Activated CD4-positive, alpha-beta T cell treated with anti-CD3 and anti-CD28 coated beads, Interleukin-2, amount 10 ng/mL, durations not matched to agents 7 days and 5 days (primary cell): ENCODE results near the gene HLA-DPB1. TPM values are rescaled to one million over a fixed set of nuclear protein-coding genes. Genes with fewer than 3 reads are reported as not detected.

Source experiments
- CTCF ChIA-PET: fragments of 350-600 bp; sonication (Branson Sonifier 250); formaldehyde crosslinking; loops from one replicate; lab custom pipeline; 2021; ENCODE audit warnings: antibody characterized with exemption; lab: Charles Lee
- POLR2A ChIA-PET: fragments of 350-600 bp; sonication (Branson Sonifier 250); formaldehyde crosslinking; loops from one replicate; lab custom pipeline; 2021; ENCODE audit warnings: antibody characterized with exemption; lab: Charles Lee
- DNase-seq: peaks from one replicate; pipeline ENCODE4 v3.0.0-alpha.2; 2020
- H3K27ac Mint-ChIP-seq: one replicate; pipeline ENCODE4 v1.8.0; 2021; ENCODE audit warnings: mild to moderate bottlenecking, moderate library complexity, mixed read lengths
- H3K27me3 Mint-ChIP-seq: one replicate; pipeline ENCODE4 v1.8.0; 2021; ENCODE audit warnings: mixed read lengths
- H3K36me3 Mint-ChIP-seq: one replicate; pipeline ENCODE4 v1.8.0; 2021; ENCODE audit warnings: low read depth, mixed read lengths
- H3K4me1 Mint-ChIP-seq: one replicate; pipeline ENCODE4 v1.8.0; 2021; ENCODE audit warnings: mixed read lengths
- H3K4me3 Mint-ChIP-seq: one replicate; pipeline ENCODE4 v1.8.0; 2021; ENCODE audit warnings: mild to moderate bottlenecking, moderate library complexity, mixed read lengths
- H3K9me3 Mint-ChIP-seq: one replicate; pipeline ENCODE4 v1.8.0; 2021; ENCODE audit warnings: mixed read lengths
- total RNA-seq, 2 experiments: library from RNA; stranded (reverse); gene quantifications; one replicate each; pipeline ENCODE4 v1.2.3, GENCODE V29; 2021

The HLA-DPB1 gene
- 10 to 100 TPM; 24.7 to 26.2 TPM for total RNA-seq

DNA sequence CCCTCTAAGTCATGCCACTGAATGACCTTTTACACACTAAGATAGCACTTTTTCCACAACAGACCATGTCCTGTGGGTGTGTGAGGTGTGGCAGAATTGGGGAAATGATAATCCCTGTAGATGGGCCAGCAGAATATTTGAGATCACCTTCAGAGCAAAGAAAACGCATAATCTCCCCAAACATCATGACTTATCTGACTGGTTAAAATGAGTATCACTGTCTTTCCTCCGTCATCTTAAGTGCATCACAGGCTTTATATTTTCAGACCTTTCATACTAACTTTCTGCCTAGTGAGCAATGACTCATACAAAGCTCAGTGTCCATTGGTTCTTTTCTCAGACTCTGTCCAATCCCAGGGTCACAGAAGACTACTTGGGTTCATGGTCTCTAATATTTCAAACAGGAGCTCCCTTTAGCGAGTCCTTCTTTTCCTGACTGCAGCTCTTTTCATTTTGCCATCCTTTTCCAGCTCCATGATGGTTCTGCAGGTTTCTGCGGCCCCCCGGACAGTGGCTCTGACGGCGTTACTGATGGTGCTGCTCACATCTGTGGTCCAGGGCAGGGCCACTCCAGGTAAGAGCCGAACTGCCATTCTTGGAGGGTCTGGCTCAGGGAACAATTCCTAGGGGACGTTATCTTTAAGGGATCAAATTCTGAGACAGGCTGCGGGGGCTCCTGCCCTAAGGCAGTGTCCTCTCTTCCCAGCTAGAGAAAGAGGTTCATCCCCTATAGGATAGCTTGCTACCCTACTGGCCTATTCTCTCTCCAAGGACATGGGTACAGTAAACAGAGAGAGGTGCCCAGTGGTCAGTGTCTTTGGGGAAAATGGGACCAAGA is at the start of gene HLA-DPB1:
Gene HLA-DPB1, plus strand, starts transcription at position 423 of the 838 bp plus-strand sequence. Its CDS starts 52 bp downstream, at position 475.
- H3K36me3 Mint-ChIP-seq = no peaks in the 10 kb centered on the region
- peak within 1 kb of the TSS; percentile 72 for H3K4me3 Mint-ChIP-seq
- ChIA-PET CTCF (interaction anchor here (0.5 to 1.1 kb wide), 5 partner anchors 9 to 85 kb away, joined by 3 to 4 read pairs (median 4); no protein-coding TSS in a partner anchor), POLR2A (no interaction called here)
- peak; percentile 57 for DNase-seq
- peaks cover 5% of the 10 kb centered on the region for H3K27me3 Mint-ChIP-seq
- peak within 1 kb of the TSS; percentile 68 for H3K27ac Mint-ChIP-seq
- peaks cover 43% of the 10 kb centered on the region for H3K4me1 Mint-ChIP-seq
- no peaks in the 10 kb centered on the region for H3K9me3 Mint-ChIP-seq

DNA sequence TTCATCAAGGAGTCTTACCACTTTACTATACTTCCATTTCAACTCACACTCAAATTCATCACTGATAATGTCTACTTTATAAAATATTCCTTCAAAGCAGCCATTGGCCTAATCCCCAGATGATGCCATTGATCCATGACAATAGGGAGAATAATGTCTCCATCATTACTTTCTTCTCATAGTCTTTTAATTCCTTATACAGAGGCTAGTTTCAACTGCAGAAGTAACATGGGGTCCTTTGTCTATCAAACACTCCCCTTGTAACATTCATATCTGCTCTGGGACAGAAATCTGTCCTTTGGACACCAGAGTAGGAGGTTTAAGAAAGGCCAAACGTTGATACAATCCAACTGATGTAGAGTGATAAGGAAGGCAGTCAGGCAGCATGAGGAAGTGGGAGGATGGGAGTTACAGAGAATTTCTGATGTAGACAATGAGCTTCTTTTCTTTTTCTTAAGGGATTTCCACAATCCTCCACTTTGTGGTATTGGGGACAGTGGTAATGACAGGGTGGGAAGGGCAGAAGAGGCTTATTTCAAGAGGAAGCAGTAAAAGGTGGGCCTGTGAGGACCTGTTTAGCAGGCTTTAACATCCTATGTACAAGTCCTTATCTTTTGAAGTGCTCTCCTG is 47.5 kb upstream of the HLA-DPB1 start:
- H3K4me1 Mint-ChIP-seq = peaks cover 19% of the 10 kb centered on the region
- ChIA-PET CTCF (interaction anchor here (1.5 to 2.3 kb wide), 2 partner anchors 9 to 14 kb away, joined by 4 to 8 read pairs; no protein-coding TSS in a partner anchor), POLR2A (no interaction called here)
- no peak overlapping the region for H3K4me3 Mint-ChIP-seq
- H3K27ac Mint-ChIP-seq = peak overlapping the region; percentile 6
- no peaks in the 10 kb centered on the region for H3K9me3 Mint-ChIP-seq
- DNase-seq = no peak
- no peaks in the 10 kb centered on the region for H3K36me3 Mint-ChIP-seq
- peaks cover 25% of the 10 kb centered on the region for H3K27me3 Mint-ChIP-seq

DNA sequence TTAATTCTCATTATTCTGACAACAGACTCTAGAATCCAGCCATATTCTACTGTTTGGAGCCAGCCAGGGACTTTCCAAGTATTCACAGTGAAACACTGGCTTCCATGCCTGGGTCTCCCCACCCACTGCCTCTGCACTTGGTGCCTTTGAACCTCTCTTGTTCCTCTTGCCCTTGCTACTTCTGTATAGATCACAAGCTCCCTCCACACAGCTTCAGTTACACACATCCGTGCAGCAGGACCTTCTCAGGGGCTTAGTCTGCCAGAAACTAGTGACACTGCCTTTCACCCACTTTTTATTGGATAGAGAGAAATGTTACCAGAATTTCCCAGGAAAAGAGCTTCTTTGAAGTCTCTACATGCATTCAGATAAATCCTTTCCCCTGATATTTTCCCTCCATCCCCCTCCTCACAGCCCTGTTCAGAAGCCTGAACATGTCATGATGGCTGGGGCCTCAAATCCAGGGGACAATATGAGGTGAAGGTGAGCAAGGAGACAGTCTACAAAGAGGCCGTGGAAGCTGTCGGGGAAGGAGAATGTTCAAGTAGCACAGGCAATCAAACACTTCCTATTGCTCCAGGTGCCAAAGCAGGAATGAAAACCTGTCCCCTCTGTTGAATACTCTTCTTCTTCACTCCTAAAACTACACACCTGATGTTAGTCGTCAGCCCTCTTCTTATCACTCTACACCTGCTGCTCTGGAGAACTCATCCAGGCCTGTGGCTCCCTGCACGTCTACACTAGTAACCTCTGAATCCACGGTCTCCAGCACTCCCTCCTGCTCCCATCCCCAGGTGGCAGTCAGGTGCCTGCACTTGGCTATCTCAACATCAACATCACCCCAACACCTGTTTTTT is 46.2 kb upstream of the HLA-DPB1 start:
- no peak overlapping the region for H3K27ac Mint-ChIP-seq
- H3K27me3 Mint-ChIP-seq = peaks cover 33% of the 10 kb centered on the region
- H3K36me3 Mint-ChIP-seq = no peaks in the 10 kb centered on the region
- peaks cover 19% of the 10 kb centered on the region for H3K4me1 Mint-ChIP-seq
- peaks cover 2% of the 10 kb centered on the region for H3K9me3 Mint-ChIP-seq
- H3K4me3 Mint-ChIP-seq = no peak overlapping the region
- ChIA-PET POLR2A (no interaction called here), CTCF (interaction anchor here (0.6 to 2.3 kb wide), 3 partner anchors 10 to 15 kb away, joined by 3 to 8 read pairs (median 4); no protein-coding TSS in a partner anchor)
- no peak for DNase-seq

DNA sequence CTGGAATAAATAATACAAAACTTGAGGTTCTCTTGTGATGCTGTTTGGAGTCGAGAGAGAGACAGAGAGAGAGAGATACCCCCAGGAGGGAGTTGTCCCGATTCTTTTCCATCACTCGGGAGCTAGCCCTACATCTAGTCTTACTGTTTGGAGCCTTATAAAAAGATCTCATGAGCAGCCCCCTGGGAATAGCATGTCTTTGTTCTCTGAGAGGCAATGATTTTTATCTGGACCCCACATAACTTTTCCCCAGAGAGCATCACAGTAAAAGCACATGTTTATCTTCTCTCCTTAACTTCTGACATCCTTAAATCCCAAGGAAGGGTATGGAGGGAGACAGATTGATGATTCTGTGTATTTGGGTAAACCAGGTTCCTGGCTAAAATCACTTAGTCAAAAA is 45.5 kb upstream of the HLA-DPB1 start:
- ChIA-PET POLR2A (no interaction called here), CTCF (interaction anchor here (2.3 kb wide), 1 partner anchor 11 kb away, joined by 8 read pairs; no protein-coding TSS in a partner anchor)
- peaks cover 19% of the 10 kb centered on the region for H3K4me1 Mint-ChIP-seq
- no peaks in the 10 kb centered on the region for H3K36me3 Mint-ChIP-seq
- H3K27me3 Mint-ChIP-seq = peaks cover 39% of the 10 kb centered on the region
- H3K4me3 Mint-ChIP-seq = no peak overlapping the region
- peaks cover 3% of the 10 kb centered on the region for H3K9me3 Mint-ChIP-seq
- no peak overlapping the region for H3K27ac Mint-ChIP-seq
- no peak for DNase-seq

DNA sequence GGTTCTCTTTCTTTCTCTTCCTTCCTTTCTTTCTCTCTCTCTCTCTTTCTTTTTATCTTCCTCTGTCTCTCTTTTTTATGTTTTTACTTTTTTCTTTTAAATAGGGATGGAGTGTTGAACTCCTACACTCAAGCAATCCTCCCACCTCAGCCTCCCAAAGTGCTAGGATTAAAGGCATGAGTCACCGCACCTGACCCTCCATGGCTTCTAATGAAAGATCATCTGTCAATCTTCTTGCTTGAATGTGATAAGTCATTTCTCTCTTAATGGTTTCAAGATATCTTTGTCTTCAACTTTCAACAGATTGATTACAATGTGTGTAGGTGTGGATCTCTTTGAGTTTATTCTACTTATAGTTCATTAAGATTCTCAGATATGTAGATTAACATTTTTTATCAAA is 41.2 kb upstream of the HLA-DPB1 start:
- Mint-ChIP-seq H3K36me3 (no peaks in the 10 kb centered on the region), H3K4me1 (peaks cover 4% of the 10 kb centered on the region), H3K4me3 (no peak overlapping the region), H3K27ac (no peak overlapping the region), H3K27me3 (peaks cover 64% of the 10 kb centered on the region), H3K9me3 (peaks cover 3% of the 10 kb centered on the region)
- DNase-seq = no peak
- ChIA-PET POLR2A (no interaction called here), CTCF (no interaction called here)

DNA sequence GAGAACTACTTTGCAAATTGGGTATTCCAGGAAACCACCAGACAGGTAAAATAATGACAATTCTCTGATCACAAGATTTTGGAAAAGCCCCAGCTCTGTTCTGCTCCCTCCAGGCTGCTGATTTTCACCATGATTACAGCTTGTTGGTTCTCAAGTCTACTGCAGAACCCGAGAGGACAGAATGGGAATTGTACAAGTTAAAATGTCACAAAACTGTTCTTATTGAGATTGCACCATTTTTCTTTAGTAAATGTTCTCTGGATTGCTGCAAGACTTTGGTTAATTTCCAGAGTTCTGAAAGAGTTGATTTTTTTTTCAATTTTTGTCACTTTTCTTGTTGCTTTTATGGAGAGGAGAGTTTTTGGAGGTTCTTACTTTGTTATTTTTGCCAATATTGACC is 39.3 kb upstream of the HLA-DPB1 start:
- Mint-ChIP-seq H3K9me3 (peaks cover 3% of the 10 kb centered on the region), H3K4me1 (no peaks in the 10 kb centered on the region), H3K36me3 (no peaks in the 10 kb centered on the region), H3K4me3 (no peak overlapping the region), H3K27ac (no peak overlapping the region), H3K27me3 (peaks cover 65% of the 10 kb centered on the region)
- DNase-seq = no peak
- ChIA-PET POLR2A (no interaction called here), CTCF (interaction anchor here (1.1 to 1.4 kb wide), 2 partner anchors 39 to 198 kb away, joined by 3 read pairs; partner anchors contain the start of gene TAP2)

DNA sequence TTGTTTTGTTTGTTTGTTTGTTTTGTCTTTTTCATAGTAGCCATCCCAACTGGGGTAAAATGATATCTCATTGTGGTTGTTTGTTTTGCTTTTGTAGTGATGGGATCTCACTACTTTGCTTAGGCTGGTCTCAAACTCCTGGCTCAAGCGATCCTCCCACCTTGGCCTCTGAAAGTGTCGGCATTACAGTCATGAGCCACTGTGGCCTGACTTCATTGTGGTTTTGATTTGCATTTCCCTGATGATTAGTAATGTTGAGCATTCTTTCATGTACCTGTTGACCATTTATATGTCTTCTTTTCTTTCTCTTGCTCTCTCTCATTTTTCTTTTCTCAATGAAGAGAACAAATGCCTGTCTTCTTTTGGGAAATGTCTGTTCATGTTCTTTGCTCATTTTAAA is 35.6 kb upstream of the HLA-DPB1 start:
- POLR2A ChIA-PET = no interaction called here
- H3K27me3 Mint-ChIP-seq = peaks cover 54% of the 10 kb centered on the region

DNA sequence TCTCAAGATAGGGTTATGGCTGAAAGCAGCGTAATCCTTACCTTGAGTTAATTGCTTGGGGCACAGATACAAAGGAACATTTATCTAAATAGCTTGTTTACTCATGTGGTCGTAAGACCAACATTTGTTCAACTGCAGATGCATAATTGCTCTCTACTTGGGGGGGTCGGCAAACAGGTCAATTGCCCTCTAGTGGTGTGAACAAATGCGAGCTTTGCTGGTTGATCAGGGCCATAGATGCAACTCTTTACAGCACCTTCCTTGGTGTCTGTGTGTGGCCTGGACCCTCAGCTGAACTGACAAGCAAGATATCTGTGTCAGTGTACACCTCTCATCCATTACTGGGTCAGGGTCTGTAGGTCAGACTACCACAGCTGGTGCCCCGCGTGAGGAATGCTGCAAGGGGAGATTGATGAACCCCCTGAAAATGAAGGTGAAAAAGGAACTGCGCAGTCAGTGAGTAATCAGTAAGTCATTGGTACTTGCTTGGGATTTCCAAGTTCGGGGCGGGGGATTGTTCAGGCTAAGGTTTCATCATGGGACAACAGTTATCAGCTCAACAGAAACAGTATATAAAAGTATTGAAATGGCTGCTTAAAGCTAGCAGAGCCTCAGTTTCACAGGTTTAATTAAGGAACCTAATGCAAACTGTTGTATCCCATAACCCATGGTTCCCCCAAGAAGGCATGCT is 26.3 kb upstream of the HLA-DPB1 start:
- peaks cover 2% of the 10 kb centered on the region for H3K9me3 Mint-ChIP-seq
- H3K36me3 Mint-ChIP-seq = no peaks in the 10 kb centered on the region
- ChIA-PET CTCF (interaction anchor here (0.9 to 1.1 kb wide), 2 partner anchors 8 to 33 kb away, joined by 3 to 4 read pairs; no protein-coding TSS in a partner anchor), POLR2A (no interaction called here)
- H3K27ac Mint-ChIP-seq = no peak overlapping the region
- no peaks in the 10 kb centered on the region for H3K4me1 Mint-ChIP-seq
- DNase-seq = no peak
- peaks cover 34% of the 10 kb centered on the region for H3K27me3 Mint-ChIP-seq
- H3K4me3 Mint-ChIP-seq = no peak overlapping the region

More for the DNA sequence above, 35.6 kb upstream of the HLA-DPB1 start:
- no peaks in the 10 kb centered on the region for H3K36me3 Mint-ChIP-seq
- CTCF ChIA-PET = interaction anchor here (1.1 to 1.5 kb wide), 2 partner anchors 38 to 84 kb away, joined by 3 read pairs; no protein-coding TSS in a partner anchor
- no peaks in the 10 kb centered on the region for H3K4me1 Mint-ChIP-seq
- no peak overlapping the region for H3K27ac Mint-ChIP-seq
- peaks cover 2% of the 10 kb centered on the region for H3K9me3 Mint-ChIP-seq
- DNase-seq = no peak
- no peak overlapping the region for H3K4me3 Mint-ChIP-seq

DNA sequence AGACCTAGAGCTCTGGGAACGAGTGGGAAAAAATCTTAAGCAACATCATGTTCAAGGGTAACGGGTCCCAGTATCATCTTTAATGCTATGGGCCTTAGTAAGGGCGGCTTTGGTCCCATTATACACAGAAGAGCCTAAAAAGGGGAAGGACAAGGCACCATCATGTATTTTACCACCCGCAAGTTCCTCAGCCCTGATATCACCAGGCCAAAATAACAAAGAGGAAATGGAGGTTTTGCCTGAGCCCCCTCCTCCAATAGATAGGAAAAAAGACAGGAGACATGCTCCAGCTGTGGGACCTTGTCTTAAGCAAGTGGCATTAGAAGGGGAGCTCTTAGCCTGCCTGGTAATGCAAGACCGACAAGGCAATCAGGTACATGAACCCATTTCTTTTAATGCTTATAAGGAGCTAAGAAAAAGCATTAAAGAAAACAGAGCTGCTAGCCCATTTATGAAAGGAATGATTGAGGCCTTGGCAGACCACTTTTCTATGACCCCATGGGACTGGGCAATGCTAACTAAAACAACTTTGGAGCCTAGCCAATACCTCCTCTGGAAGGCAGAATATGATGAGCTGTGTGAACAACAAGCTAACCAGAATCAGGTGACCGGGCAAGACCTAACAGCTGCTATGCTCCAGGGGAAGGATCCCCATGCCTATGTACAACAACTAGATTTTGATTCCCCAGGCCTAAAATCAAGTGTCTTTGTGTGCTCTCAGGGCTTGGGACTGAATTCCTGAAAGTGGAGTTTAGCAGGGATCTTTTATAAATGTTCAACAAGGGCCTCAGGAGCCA is 25.6 kb upstream of the HLA-DPB1 start:
- ChIA-PET POLR2A (no interaction called here), CTCF (interaction anchor here (0.9 to 1.1 kb wide), 2 partner anchors 8 to 33 kb away, joined by 3 to 4 read pairs; no protein-coding TSS in a partner anchor)
- no peak for DNase-seq
- Mint-ChIP-seq H3K36me3 (no peaks in the 10 kb centered on the region), H3K27ac (no peak overlapping the region), H3K9me3 (peaks cover 2% of the 10 kb centered on the region), H3K4me3 (no peak overlapping the region), H3K4me1 (no peaks in the 10 kb centered on the region), H3K27me3 (peaks cover 32% of the 10 kb centered on the region)

DNA sequence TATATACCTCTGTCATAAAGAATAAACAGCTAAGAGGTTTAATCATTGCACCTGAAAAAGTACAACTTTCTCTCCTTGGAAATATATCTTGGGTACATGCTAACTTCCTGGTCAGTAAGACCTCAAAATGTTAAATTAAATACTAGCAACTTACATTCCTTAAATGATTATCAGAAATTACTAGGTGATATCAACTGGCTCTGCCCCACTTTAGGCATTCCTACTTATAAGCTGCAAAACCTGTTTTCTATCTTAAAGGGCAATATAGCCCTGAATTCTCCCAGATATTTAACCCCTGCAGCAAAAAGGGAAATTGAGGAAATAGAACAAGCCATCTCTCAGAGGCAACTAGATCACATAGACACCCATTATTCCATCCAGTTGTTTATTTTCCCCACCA is 23.2 kb upstream of the HLA-DPB1 start:
- ChIA-PET CTCF (no interaction called here), POLR2A (no interaction called here)
- Mint-ChIP-seq H3K4me3 (no peak overlapping the region), H3K4me1 (peaks cover 7% of the 10 kb centered on the region), H3K27me3 (peaks cover 23% of the 10 kb centered on the region), H3K27ac (no peak overlapping the region), H3K9me3 (peaks cover 2% of the 10 kb centered on the region), H3K36me3 (no peaks in the 10 kb centered on the region)
- DNase-seq = no peak

DNA sequence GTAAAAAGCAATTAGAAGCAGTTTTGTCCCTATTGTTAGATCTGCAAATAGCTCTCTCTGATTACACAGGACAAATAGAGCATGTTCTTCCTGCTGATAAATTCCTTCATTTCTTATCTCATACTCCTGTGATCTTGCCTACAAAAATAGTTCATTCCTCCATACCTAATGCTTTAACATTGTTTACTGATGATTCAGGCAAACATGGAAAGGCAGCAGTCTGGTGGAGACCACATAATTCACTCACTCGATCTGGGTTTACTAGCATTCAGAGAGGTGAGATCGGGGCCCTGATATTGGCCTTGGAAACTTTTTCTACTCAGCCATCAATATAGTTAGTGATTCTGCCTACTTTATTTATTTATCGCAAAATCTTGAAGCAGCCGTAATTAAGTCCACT is 22.6 kb upstream of the HLA-DPB1 start:
- H3K27ac Mint-ChIP-seq = no peak overlapping the region
- H3K9me3 Mint-ChIP-seq = peaks cover 2% of the 10 kb centered on the region
- H3K4me3 Mint-ChIP-seq = no peak overlapping the region
- no peaks in the 10 kb centered on the region for H3K36me3 Mint-ChIP-seq
- POLR2A ChIA-PET = no interaction called here
- H3K27me3 Mint-ChIP-seq = peaks cover 19% of the 10 kb centered on the region
- no peak for DNase-seq
- H3K4me1 Mint-ChIP-seq = peaks cover 7% of the 10 kb centered on the region
- CTCF ChIA-PET = no interaction called here
